Activated T-cell treated with anti-CD3 and anti-CD28 coated beads for 1 hour (primary cell): ENCODE data around the gene PAQR5.
"Not testable (repeated sequence)": the region's sequence is repeated elsewhere in the genome, so short reads cannot be mapped to it uniquely, and the experiment has no call there.

Experiments used
- DNase-seq: peaks from one replicate; pipeline ENCODE4 v3.0.0-alpha.2; 2020; ENCODE audit warnings: low read depth

The PAQR5 gene

GRCh38 chr15:69293741-69294615, 4.7 kb upstream of the PAQR5 start:
- no peak for DNase-seq

- no peak for DNase-seq
Observed at GRCh38 chr15:69296606-69297005, 2.1 kb upstream of the PAQR5 start.

- no peak for DNase-seq
Observed at GRCh38 chr15:69297642-69298353, 914 bp upstream of the PAQR5 start.

GRCh38 chr15:69298354-69298696, 387 bp upstream of the PAQR5 start:
- DNase-seq: no peak

- no peak for DNase-seq
Observed at GRCh38 chr15:69299451-69299886, 757 bp downstream of the PAQR5 start.

GRCh38 chr15:69299943-69300588, 1.4 kb downstream of the PAQR5 start:
- no peak for DNase-seq

- DNase-seq: not testable (repeated sequence)
Observed at GRCh38 chr15:69301101-69301500, 2.4 kb downstream of the PAQR5 start.

GRCh38 chr15:69302087-69302486, 3.4 kb downstream of the PAQR5 start:
- DNase-seq: not testable (repeated sequence)

- no peak for DNase-seq
Observed at GRCh38 chr15:69302929-69303328, 4.2 kb downstream of the PAQR5 start.

GRCh38 chr15:69303337-69304181, 4.8 kb downstream of the PAQR5 start:
- no peak for DNase-seq

- DNase-seq: no peak
Observed at GRCh38 chr15:69304182-69304545, 5.5 kb downstream of the PAQR5 start.

GRCh38 chr15:69305204-69305931, 6.7 kb downstream of the PAQR5 start:
- DNase-seq: no peak

- DNase-seq: no peak
Observed at GRCh38 chr15:69305933-69306568, 7.3 kb downstream of the PAQR5 start.

- no peak for DNase-seq
Observed at GRCh38 chr15:69307939-69308338, 9.2 kb downstream of the PAQR5 start.

GRCh38 chr15:69308949-69309348, 10.2 kb downstream of the PAQR5 start:
- DNase-seq: no peak

GRCh38 chr15:69311319-69311721, 12.6 kb downstream of the PAQR5 start:
- DNase-seq: no peak

GRCh38 chr15:69313432-69314000, 14.8 kb downstream of the PAQR5 start:
- no peak for DNase-seq

GRCh38 chr15:69314131-69314530, 15.4 kb downstream of the PAQR5 start:
- no peak for DNase-seq

- no peak for DNase-seq
Observed at GRCh38 chr15:69314736-69315135, 16.0 kb downstream of the PAQR5 start.

GRCh38 chr15:69315402-69316110, 16.8 kb downstream of the PAQR5 start:
- DNase-seq: no peak
